ENCODE results near the gene TMEM161B. TPM values are rescaled to one million over a fixed set of nuclear protein-coding genes. Genes with fewer than 3 reads are reported as not detected.

The TMEM161B gene
- 9.6 and 11.4 TPM in 2 replicates for total RNA-seq

DNA sequence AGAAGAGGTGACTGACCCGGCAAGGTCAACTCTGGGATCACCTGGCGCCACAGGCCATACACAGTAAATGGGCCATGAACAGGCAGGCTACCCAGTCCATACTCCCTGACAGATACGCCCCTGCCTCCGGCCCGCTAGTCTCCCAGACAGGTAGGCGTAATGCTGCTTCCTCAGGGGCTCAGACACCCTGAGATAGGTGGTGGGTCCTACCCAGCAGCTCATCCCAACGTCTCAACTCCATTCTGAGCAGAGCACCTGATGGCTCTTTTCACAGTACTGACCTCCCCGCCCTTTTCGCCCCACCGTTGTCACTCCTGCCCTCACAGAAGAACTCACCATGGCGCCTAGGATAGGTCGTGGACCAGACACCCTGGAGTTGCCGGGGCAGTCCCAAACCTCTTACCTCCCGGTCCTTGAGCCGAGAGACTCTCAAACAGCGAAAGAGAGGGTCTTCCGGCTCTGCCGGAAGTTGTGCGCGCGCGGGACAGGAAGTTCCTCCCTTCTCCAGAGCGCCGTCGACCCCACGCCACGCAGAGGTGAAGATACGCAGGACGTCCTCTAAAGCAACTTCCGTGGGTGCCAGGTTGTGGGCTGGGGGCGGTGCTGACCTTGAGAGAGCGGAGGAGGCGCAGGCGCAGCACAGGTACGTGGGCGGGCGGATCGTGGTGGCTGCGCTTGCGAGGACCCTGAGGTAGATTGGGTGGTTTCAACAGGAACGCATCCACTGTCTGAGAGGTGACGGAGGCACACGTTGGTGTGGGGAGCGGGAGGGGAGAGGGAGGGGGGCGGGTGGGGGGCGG lies at the start of gene TMEM161B:
Gene TMEM161B, minus strand, starts transcription at position 461 of the 800 bp plus-strand sequence. Its CDS starts 122 bp downstream, at position 339.

All from aortic smooth muscle cell (primary cell).